Omental fat pad (tissue), 4 donors: Measurements from ENCODE around the gene PCSK1N. TPM values are rescaled to one million over a fixed set of nuclear protein-coding genes. Genes with fewer than 3 reads are reported as not detected.

Experiments used
- ATAC-seq: fragments of 150-250 bp; one replicate; pipeline ENCODE4 v1.9.1; 2016; ENCODE audit warnings: mild to moderate bottlenecking, moderate library complexity; ENCODE audit not compliant: low FRiP score
- DNase-seq: peaks from one replicate; pipeline ENCODE4 v3.0.0-alpha.2; 2019; ENCODE audit warnings: low spot score
- total RNA-seq, 4 donors: library from RNA; depleted of rRNA; stranded (reverse); fragments of >200 nt; gene quantifications; one replicate each; pipeline ENCODE4 v1.1.0, GENCODE V29; 2016
- TF ChIP-seq, protein P1 (sequence below), 3 donors: fragments of 450-650 bp; IDR thresholded peaks; one replicate each; pipeline ENCODE4 v1.5.1; 2016 to 2017; ENCODE audit warnings: antibody characterized with exemption in 3 of 3, mild to moderate bottlenecking in 3 of 3, moderate library complexity in 2 of 3

PCSK1N gene
- total RNA-seq, 4 donors from 2014 or later: 0.93 to 2.3 (median 1.4) TPM; not detected in 1

GRCh38 chrX:48794340-48794910 lies 41.0 kb downstream of the PCSK1N start:
- DNase-seq: no peak
- ATAC-seq: no peak
- TF ChIP-seq, protein P1, sequence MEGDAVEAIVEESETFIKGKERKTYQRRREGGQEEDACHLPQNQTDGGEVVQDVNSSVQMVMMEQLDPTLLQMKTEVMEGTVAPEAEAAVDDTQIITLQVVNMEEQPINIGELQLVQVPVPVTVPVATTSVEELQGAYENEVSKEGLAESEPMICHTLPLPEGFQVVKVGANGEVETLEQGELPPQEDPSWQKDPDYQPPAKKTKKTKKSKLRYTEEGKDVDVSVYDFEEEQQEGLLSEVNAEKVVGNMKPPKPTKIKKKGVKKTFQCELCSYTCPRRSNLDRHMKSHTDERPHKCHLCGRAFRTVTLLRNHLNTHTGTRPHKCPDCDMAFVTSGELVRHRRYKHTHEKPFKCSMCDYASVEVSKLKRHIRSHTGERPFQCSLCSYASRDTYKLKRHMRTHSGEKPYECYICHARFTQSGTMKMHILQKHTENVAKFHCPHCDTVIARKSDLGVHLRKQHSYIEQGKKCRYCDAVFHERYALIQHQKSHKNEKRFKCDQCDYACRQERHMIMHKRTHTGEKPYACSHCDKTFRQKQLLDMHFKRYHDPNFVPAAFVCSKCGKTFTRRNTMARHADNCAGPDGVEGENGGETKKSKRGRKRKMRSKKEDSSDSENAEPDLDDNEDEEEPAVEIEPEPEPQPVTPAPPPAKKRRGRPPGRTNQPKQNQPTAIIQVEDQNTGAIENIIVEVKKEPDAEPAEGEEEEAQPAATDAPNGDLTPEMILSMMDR (IDR thresholded peaks at IDR 0.05): no peak

DNA sequence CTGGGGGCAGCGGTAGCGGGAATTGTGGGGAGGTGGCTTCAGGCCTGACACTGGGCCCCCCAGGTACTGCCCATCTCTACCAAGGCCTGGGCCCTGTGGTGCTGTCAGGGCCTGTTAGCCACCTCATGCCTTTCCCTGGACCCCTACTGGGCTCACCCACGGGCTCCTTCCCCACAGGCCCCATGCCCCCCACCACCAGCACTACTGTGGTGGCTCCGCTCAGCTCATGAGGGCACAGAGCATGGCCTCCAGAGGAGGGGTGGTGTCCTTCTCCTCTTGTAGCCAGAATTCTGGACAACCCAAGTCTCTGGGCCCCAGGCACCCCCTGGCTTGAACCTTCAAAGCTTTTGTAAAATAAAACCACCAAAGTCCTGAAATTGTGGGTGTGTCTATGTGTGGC lies 41.5 kb downstream of the PCSK1N start:
- no peak for DNase-seq
- TF ChIP-seq, protein P1 (IDR thresholded peaks at IDR 0.05): no peak

GRCh38 chrX:48792219-48792618 lies 43.2 kb downstream of the PCSK1N start:
- TF ChIP-seq, protein P1 (IDR thresholded peaks at IDR 0.05): no peak
- no peak for ATAC-seq
- no peak for DNase-seq

More for the DNA sequence above, 41.5 kb downstream of the PCSK1N start:
- ATAC-seq: no peak

DNA sequence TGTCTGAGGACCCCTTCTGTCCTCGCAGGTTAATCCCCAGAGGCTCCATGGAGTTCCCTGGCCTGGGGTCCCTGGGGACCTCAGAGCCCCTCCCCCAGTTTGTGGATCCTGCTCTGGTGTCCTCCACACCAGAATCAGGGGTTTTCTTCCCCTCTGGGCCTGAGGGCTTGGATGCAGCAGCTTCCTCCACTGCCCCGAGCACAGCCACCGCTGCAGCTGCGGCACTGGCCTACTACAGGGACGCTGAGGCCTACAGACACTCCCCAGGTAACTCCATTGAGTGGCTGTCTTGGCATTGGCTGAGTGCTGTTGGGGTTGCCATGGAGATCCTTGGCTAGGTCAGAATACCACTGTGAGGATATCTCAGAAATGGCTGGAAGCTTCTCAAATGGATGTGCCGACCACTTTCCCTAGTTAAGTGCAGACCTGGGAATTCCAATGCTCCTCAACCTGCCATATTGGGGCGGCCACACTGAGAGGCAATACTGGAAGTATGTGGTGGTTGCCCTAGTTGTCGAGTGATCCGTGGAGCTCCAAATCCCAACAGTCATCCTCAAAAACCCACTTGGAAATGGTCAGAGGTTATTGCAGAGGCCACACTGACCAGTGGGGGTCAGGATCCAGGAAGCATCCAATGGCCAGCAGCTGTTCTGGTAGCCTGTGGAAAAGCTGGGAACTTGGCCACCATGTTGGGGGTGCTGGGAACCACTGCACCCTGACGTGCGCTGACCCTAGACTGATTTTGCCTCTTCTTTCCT lies 44.2 kb downstream of the PCSK1N start:
- ATAC-seq: no peak
- no peak for DNase-seq
- TF ChIP-seq, protein P1 (IDR thresholded peaks at IDR 0.05): no peak

- ATAC-seq (no peak), DNase-seq (no peak)
- TF ChIP-seq, protein P1 (IDR thresholded peaks at IDR 0.05): no peak
Observed at GRCh38 chrX:48790477-48790876, 44.9 kb downstream of the PCSK1N start.

DNA sequence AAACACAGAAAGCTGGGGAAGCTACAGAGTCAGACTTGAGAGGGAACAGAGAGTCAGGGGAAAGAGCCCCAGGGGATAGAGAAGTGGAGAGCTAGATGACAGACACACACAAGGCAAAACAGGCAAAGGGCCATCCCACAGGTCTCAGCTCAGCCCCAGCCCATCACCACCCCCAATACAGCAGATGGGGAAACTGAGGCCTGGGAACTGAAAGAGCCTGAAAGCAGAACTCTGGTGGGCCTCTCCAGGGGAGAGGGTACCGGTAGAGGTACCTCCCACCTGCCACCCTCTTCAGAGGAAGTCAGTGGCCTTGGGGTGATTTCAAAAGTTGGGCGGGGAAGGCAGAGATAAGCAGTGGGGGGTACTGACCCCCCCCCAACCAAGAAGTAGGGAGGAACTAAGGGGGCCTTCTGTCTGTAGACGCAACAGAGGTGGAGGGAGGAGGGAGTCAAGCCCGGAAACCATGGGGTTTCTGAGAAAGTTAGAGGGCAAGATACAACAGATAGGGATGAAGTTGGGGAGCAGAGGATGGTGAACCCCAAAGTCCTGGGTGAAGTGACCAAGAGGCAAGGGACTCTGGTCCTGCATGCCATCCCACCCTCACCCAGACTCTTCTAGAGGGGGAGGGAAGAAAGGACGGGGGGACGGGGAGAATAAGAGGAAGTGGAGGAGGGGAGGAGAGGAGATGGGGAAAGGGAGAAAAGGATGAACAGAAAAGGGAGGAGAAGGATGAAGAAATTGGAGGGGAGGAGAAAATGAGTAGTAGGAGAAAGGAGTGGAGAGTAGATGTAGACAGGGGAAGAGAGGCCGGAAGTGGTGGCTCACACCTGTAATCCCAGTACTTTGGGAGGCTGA lies 45.8 kb downstream of the PCSK1N start:
- TF ChIP-seq, protein P1 (IDR thresholded peaks at IDR 0.05): no peak
- DNase-seq: no peak
- no peak for ATAC-seq
